Endothelial cell of umbilical vein (primary cell): ENCODE data around the gene FAM181A. TPM values are rescaled to one million over a fixed set of nuclear protein-coding genes. Genes with fewer than 3 reads are reported as not detected.

Experiments
- BruUV-seq: library from RNA; stranded (reverse); fragments of 400-500 nt; replicated peaks from 2 replicates; lab custom pipeline; 2021; lab: Mats Ljungman, UMichigan
- CTCF ChIA-PET: fragments of 300-600, 350-600 bp; sonication (Branson Sonifier 250); formaldehyde crosslinking; loops from one replicate; lab custom pipeline; 2021; ENCODE audit warnings: antibody characterized with exemption, inconsistent platforms; lab: Charles Lee
- POLR2A ChIA-PET: fragments of 300-600, 350-600 bp; sonication (Branson Sonifier 250); formaldehyde crosslinking; loops from one replicate; lab custom pipeline; 2021; ENCODE audit warnings: antibody characterized with exemption, inconsistent platforms; lab: Charles Lee
- DNase-seq: peaks from one replicate; pipeline ENCODE4 v3.0.0-alpha.2; 2011; ENCODE audit warnings: low read depth, low spot score
- FAIRE-seq: peaks from 2 replicates; lab custom pipeline; 2011; peaks lifted over from hg19 to GRCh38; lab: Jason Lieb, UNC
- H2AFZ ChIP-seq: 2 replicates; pipeline ENCODE4 v1.6.0; 2012; ENCODE audit warnings: low read depth, low read length, control low read depth, inconsistent platforms
- H3K27ac ChIP-seq: 2 replicates; pipeline ENCODE4 v1.5.1; 2011; ENCODE audit warnings: low read depth, mild to moderate bottlenecking, control low read depth, low read length, moderate library complexity; ENCODE audit not compliant: insufficient read depth
- H3K27me3 ChIP-seq, 2 experiments: 2 replicates each; pipeline versions ENCODE4 v1.6.0 to v1.6.1; 2011; ENCODE audit warnings: low read length in 2 of 2, mixed read lengths in 1 of 2; ENCODE audit not compliant: control insufficient read depth in 2 of 2, insufficient read depth in 2 of 2
- H3K36me3 ChIP-seq, 2 experiments: 2 replicates in 1 of 2; 3 replicates in 1 of 2; pipeline ENCODE4 v1.5.1; 2011; ENCODE audit warnings: low read length in 2 of 2, mild to moderate bottlenecking in 1 of 2, moderate library complexity in 1 of 2; ENCODE audit not compliant: control insufficient read depth in 2 of 2, insufficient read depth in 2 of 2; ENCODE audit errors: extremely low read depth in 1 of 2
- H3K4me1 ChIP-seq: 3 replicates; pipeline ENCODE4 v1.5.1; 2011; ENCODE audit warnings: mild to moderate bottlenecking, low read length; ENCODE audit not compliant: control insufficient read depth, insufficient read depth; ENCODE audit errors: extremely low read depth
- H3K4me2 ChIP-seq: 2 replicates; pipeline ENCODE4 v1.6.1; 2011; ENCODE audit warnings: low read length, control low read depth, mixed read lengths; ENCODE audit not compliant: insufficient read depth
- H3K4me3 ChIP-seq, 3 experiments: fragments of 200-600 bp in 1 of 3; sonication (generic), shearing (Covaris generic) in 1 of 3; replicated peaks in 1 of 3; 2 replicates each; pipeline ENCODE4 v1.5.1; 2011 to 2016; ENCODE audit warnings: control low read depth in 3 of 3, low read length in 3 of 3, mild to moderate bottlenecking in 2 of 3, inconsistent platforms in 1 of 3, low read depth in 1 of 3, moderate library complexity in 1 of 3; ENCODE audit not compliant: insufficient read depth in 1 of 3
- H3K79me2 ChIP-seq: 2 replicates; pipeline ENCODE4 v1.6.0; 2012; ENCODE audit warnings: low read length, inconsistent platforms; ENCODE audit not compliant: control insufficient read depth, insufficient read depth
- H3K9ac ChIP-seq: replicated peaks from 2 replicates; pipeline ENCODE3; 2011; ENCODE audit warnings: low read length, control low read depth; ENCODE audit not compliant: insufficient read depth; ENCODE audit errors: extremely low read depth
- H3K9me1 ChIP-seq: replicated peaks from 3 replicates; pipeline ENCODE4 v1.6.0; 2011; ENCODE audit warnings: mild to moderate bottlenecking, low read length; ENCODE audit not compliant: control insufficient read depth, insufficient read depth; ENCODE audit errors: extremely low read depth
- H3K9me3 ChIP-seq: replicated peaks from 2 replicates; pipeline ENCODE4 v1.5.1; 2012; ENCODE audit warnings: low read length, inconsistent platforms; ENCODE audit not compliant: control insufficient read depth, insufficient read depth
- H4K20me1 ChIP-seq: replicated peaks from 2 replicates; pipeline ENCODE3; 2011; ENCODE audit warnings: mild to moderate bottlenecking, low read length; ENCODE audit not compliant: control insufficient read depth, insufficient read depth; ENCODE audit errors: extremely low read depth
- EZH2 ChIP-seq: IDR thresholded peaks from 2 replicates; pipeline ENCODE4 v1.6.1; 2012; ENCODE audit warnings: borderline replicate concordance, low read depth, mild to moderate bottlenecking, moderate library complexity, low read length, inconsistent platforms; ENCODE audit not compliant: severe bottlenecking
- FOS ChIP-seq: IDR thresholded peaks from 2 replicates; pipeline ENCODE4 v1.6.1; 2011; ENCODE audit warnings: mild to moderate bottlenecking, low read length, moderate library complexity, borderline replicate concordance; ENCODE audit not compliant: insufficient read depth
- GATA2 ChIP-seq: IDR thresholded peaks from 2 replicates; pipeline ENCODE4 v1.7.0; 2011; ENCODE audit warnings: low read depth, mild to moderate bottlenecking, moderate library complexity, mixed read lengths, low read length; ENCODE audit not compliant: insufficient read length, insufficient read depth
- JUN ChIP-seq: IDR thresholded peaks from 2 replicates; pipeline ENCODE4 v1.6.1; 2011; ENCODE audit warnings: borderline replicate concordance, low read depth; ENCODE audit not compliant: insufficient read length, insufficient read depth
- MYC ChIP-seq: IDR thresholded peaks from one replicate; pipeline ENCODE4 v1.6.1; 2011; ENCODE audit warnings: mild to moderate bottlenecking, low read depth, low read length
- POLR2AphosphoS5 ChIP-seq: IDR thresholded peaks from 2 replicates; pipeline ENCODE4 v1.6.1; 2012; ENCODE audit warnings: low read depth, mild to moderate bottlenecking, control low read depth, low read length, moderate library complexity; ENCODE audit not compliant: insufficient read depth
- dilution Hi-C: fragments of 300-500 bp; cut with MboI; formaldehyde crosslinking; loops from one replicate; pipeline ENCODE4 v1.15.0; 2019; ENCODE audit warnings: low sequenced_read_pairs; ENCODE audit not compliant: extremely low pct_ligation_motif_present
- intact Hi-C: fragments of 100-400 bp; cut with micrococcal nuclease; formaldehyde crosslinking; loops from one replicate; pipeline ENCODE4 v1.10.0; 2022
- polyA plus RNA-seq, 4 experiments: library from polyadenylated mRNA; depleted of rRNA in 3 of 4; stranded (reverse) in 3 of 4; unstranded in 1 of 4; fragments of >200 nt; gene quantifications; 2 replicates each; pipeline versions ENCODE4 v1.2.1 to v1.2.3, GENCODE V29; 2011 to 2012; ENCODE audit warnings: missing spikeins in 1 of 4
- total RNA-seq: library from RNA; stranded (reverse); gene quantifications from 2 replicates; pipeline ENCODE4 v1.2.3, GENCODE V29; 2021
- TF ChIP-seq, protein P1 (sequence below): IDR thresholded peaks from 2 replicates; pipeline ENCODE4 v1.6.1; 2011; ENCODE audit not compliant: insufficient read depth, insufficient read length
- TF ChIP-seq, protein P2 (sequence below), 2 donors: IDR thresholded peaks; 1 replicate in 1 of 2; 2 replicates in 1 of 2; pipeline ENCODE4 v1.5.1; 2011; ENCODE audit warnings: low read length in 2 of 2, mild to moderate bottlenecking in 2 of 2, moderate library complexity in 2 of 2, control low read depth in 1 of 2, inconsistent platforms in 1 of 2, low read depth in 1 of 2; ENCODE audit not compliant: insufficient read depth in 1 of 2; ENCODE audit errors: extremely low read depth in 1 of 2

The FAM181A gene
- total and polyA plus RNA-seq, 2 donors (not counting 3 experiments of a cell fraction or from before 2014, with no cell fraction given): not detected

DNA sequence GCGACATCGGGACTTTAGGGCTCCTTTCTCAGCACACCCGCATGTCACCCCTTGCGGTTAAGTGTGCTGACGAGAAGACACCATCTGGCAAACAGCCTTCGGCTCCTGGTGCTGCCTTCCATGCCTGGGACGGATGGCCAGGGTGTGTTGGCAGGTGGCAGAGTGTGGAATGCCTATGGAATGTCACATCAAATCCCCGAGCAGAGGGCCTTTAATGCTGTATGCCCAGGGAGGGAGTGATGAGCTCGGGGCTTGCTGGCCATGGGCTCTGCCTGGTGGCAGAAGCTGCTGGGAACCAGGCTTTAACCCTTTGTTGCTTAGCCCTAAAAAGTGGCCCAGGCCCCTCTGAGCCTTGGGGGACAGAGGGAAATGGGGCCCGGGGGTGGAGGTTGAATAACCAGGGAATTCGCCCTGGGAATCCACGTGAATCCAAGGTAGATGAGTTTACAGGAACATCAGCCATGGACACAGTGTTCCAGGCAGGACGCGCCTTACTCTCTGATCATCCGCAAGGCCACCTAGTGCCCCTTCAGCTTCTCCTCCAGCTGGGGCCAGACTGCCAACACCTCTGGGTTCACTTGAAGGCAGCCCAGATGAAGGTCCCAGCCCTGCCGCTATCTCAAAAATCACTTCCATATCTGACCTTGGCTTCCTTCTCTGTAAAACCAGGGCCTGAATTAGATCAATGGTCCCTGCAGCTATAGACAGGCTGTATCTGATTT is 17.4 kb downstream of the FAM181A start:
- no peak overlapping the region for H3K9ac ChIP-seq
- H3K9me3 ChIP-seq: no peaks in the 10 kb centered on the region
- dilution Hi-C loops: no loop called here
- H3K27me3 ChIP-seq: peaks cover 0 to 1% of the 10 kb centered on the region in 2 experiments
- peaks cover 5% of the 10 kb centered on the region for H3K4me1 ChIP-seq
- POLR2A ChIA-PET: no interaction called here
- FAIRE-seq (no peak), DNase-seq (no peak)
- H3K4me3 ChIP-seq: no peak overlapping the region
- CTCF ChIA-PET: interaction anchor here (1.0 kb wide), 1 partner anchor 55 kb away, joined by 3 read pairs; no protein-coding TSS in a partner anchor
- H4K20me1 ChIP-seq: no peaks in the 10 kb centered on the region
- H3K36me3 ChIP-seq: no peaks in the 10 kb centered on the region
- H3K9me1 ChIP-seq: no peaks in the 10 kb centered on the region
- no peaks in the 10 kb centered on the region for H3K79me2 ChIP-seq
- intact Hi-C loops: no loop called here
- no peak overlapping the region for H2AFZ ChIP-seq
- no TSS peak for BruUV-seq
- H3K27ac ChIP-seq: no peak overlapping the region
- H3K4me2 ChIP-seq: no peak overlapping the region
- TF ChIP-seq, protein P1, sequence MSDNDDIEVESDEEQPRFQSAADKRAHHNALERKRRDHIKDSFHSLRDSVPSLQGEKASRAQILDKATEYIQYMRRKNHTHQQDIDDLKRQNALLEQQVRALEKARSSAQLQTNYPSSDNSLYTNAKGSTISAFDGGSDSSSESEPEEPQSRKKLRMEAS: no peak
- no peak for TF ChIP-seq FOS
- TF ChIP-seq EZH2: no peak
- TF ChIP-seq JUN: no peak
- TF ChIP-seq MYC: no peak
- TF ChIP-seq GATA2: no peak
- TF ChIP-seq, protein P2, sequence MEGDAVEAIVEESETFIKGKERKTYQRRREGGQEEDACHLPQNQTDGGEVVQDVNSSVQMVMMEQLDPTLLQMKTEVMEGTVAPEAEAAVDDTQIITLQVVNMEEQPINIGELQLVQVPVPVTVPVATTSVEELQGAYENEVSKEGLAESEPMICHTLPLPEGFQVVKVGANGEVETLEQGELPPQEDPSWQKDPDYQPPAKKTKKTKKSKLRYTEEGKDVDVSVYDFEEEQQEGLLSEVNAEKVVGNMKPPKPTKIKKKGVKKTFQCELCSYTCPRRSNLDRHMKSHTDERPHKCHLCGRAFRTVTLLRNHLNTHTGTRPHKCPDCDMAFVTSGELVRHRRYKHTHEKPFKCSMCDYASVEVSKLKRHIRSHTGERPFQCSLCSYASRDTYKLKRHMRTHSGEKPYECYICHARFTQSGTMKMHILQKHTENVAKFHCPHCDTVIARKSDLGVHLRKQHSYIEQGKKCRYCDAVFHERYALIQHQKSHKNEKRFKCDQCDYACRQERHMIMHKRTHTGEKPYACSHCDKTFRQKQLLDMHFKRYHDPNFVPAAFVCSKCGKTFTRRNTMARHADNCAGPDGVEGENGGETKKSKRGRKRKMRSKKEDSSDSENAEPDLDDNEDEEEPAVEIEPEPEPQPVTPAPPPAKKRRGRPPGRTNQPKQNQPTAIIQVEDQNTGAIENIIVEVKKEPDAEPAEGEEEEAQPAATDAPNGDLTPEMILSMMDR (IDR thresholded peaks at IDR 0.05; ENCODE audit: extremely low read depth in 1 of 2, insufficient read depth in 1 of 2, low read depth in 1 of 2, low read length in 2 of 2): no peak
- TF ChIP-seq POLR2AphosphoS5: no peak
